Lung (tissue), 12 donors: ENCODE measurements around the gene GSDME. TPM values are rescaled to one million over a fixed set of nuclear protein-coding genes. Genes with fewer than 3 reads are reported as not detected.

Experiments
- ATAC-seq: fragments of 200-7000 bp; cut with Tn5 transposase; one replicate; pipeline ENCODE4 v1.9.1; 2020; ENCODE audit warnings: moderate number of reproducible peaks; ENCODE audit not compliant: insufficient read depth, low FRiP score
- DNase-seq, 3 donors: peaks; one replicate each; pipeline ENCODE4 v3.0.0-alpha.2; 2013 to 2017
- H3K27ac ChIP-seq, 2 donors: one replicate each; pipeline ENCODE4 v1.5.1; 2013; ENCODE audit warnings: mild to moderate bottlenecking in 2 of 2, moderate library complexity in 2 of 2, control low read depth in 1 of 2, inconsistent platforms in 1 of 2, low read depth in 1 of 2, low read length in 1 of 2
- H3K27me3 ChIP-seq, 3 donors: one replicate each; pipeline ENCODE4 v1.5.1; 2013; ENCODE audit warnings: low read length in 2 of 3; ENCODE audit not compliant: control insufficient read depth in 3 of 3, insufficient read depth in 3 of 3
- H3K36me3 ChIP-seq, 4 donors: one replicate each; pipeline ENCODE4 v1.5.1; 2013; ENCODE audit warnings: low read length in 4 of 4, mild to moderate bottlenecking in 1 of 4, moderate library complexity in 1 of 4; ENCODE audit not compliant: control insufficient read depth in 4 of 4, insufficient read depth in 4 of 4
- H3K4me1 ChIP-seq, 5 donors: one replicate each; pipeline ENCODE4 v1.5.1; 2013; ENCODE audit warnings: low read length in 5 of 5, mild to moderate bottlenecking in 2 of 5, moderate library complexity in 1 of 5; ENCODE audit not compliant: control insufficient read depth in 5 of 5, insufficient read depth in 5 of 5
- H3K4me3 ChIP-seq: one replicate; pipeline ENCODE4 v1.5.1; 2013; ENCODE audit warnings: mild to moderate bottlenecking, control low read depth, moderate library complexity
- H3K9ac ChIP-seq, 2 donors: one replicate each; pipeline ENCODE4 v1.5.1; 2013; ENCODE audit warnings: low read length in 2 of 2, control low read depth in 1 of 2; ENCODE audit not compliant: insufficient read depth in 1 of 2
- H3K9me3 ChIP-seq, 4 donors: one replicate each; pipeline ENCODE4 v1.5.1; 2013; ENCODE audit warnings: low read length in 3 of 4, mild to moderate bottlenecking in 1 of 4, moderate library complexity in 1 of 4; ENCODE audit not compliant: control insufficient read depth in 4 of 4, insufficient read depth in 3 of 4
- CTCF ChIP-seq: IDR thresholded peaks from 2 replicates; pipeline ENCODE4 v1.5.1; 2012; ENCODE audit warnings: mild to moderate bottlenecking; ENCODE audit errors: control extremely low read depth, extremely low read depth
- WGBS, 2 donors: extraction: QIAGEN DNeasy Blood & Tissue Kit; methylation state at CpG; one replicate each; pipeline ENCODE4 v1.1.7; 2013; 5-methylcytosine and 5-hydroxymethylcytosine counted together
- polyA plus RNA-seq, 2 donors: library from polyadenylated mRNA; stranded (reverse); fragments of 200-250 nt; gene quantifications; one replicate each; pipeline ENCODE4 v1.2.1, GENCODE V29; 2013
- total RNA-seq, 2 donors: library from RNA; depleted of rRNA in 1 of 2; stranded (reverse); fragments of >200 nt in 1 of 2; gene quantifications; one replicate each; pipeline ENCODE4 v1.2.1, GENCODE V29; 2014 to 2021
- donor health status: control.
- donor health status: control.
- donor health status: Bipolar disorder and iron deficiency.
- donor health status: healthy.
- donor health status: DM: yes; HTN: yes; CAD: no.

Gene GSDME
- total and polyA plus RNA-seq, 4 donors: 3.0 to 16.6 (median 11.4) TPM

- DNase-seq (no peak), ATAC-seq (no peak)
- Histone ChIP-seq H3K27me3 (no peaks in the 10 kb centered on the region), H3K9me3 (peaks cover 0 to 4% (median 0%) of the 10 kb centered on the region in 4 donors), H3K36me3 (peaks cover 0 to 3% (median 0%) of the 10 kb centered on the region in 4 donors), H3K4me1 (peaks cover 0 to 7% (median 0%) of the 10 kb centered on the region in 5 donors), H3K4me3 (no peak overlapping the region), H3K9ac (no peak overlapping the region), H3K27ac (no peak overlapping the region)
- 85 to 92% methylated on average over 14 of the region's 14 CpGs for WGBS, 2 donors
- TF ChIP-seq CTCF: no peak
Observed at GRCh38 chr7:24725554-24726241, 31.6 kb downstream of the GSDME start.

DNA sequence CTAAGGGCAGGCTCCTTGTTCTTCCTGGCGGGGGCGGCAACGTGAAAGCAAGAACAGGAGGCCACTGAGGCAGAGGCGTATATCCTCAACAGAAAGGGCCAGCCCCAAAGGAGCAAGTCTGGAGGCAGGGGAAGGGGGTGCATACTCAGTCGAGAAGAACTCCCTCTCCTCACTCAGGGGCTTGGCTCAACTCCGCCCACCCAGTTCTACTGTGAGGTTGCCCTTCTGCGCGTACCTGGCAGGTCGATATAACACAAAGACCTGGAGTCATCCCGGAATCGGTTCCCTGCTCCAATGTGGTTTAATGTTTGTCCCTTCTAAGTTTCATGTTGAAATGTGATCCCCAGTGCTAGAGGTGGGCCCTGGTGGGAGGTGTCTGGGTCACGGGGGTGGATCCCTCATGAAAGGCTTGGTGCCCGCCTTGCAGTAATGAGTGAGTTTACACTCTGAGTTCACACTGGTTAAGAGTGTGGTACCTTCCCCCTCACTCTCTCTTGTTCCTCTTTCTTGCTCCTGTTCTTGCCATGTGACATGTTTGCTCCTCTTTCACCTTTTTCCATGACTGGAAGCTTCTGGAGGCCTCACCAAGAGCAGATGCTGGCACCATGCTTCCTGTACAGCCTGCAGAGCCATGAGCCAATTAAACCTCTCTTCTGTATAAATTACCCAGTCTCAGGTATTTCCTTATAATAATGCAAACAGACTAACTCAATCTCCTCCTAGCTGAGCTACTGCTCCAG is 32.6 kb downstream of the GSDME start:
- no peak for ATAC-seq

DNA sequence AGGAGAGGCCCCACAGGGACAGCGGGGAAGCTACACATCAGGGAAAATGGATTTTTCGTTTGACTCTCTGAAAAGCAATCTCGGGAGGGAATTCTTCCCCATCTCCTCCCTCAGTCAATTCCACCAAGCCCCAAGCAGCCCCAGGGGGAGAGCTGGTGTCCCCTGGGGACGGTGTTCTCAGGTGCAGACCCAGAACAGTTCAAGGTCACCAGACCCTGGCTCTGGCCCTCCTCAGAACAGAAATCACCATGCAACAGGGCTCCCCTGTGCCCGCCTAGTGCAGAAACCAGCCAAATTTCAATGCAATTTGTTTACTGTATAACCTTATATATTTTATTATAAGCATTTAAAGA is 34.1 kb downstream of the GSDME start:
- Histone ChIP-seq H3K4me3 (no peak overlapping the region), H3K4me1 (no peaks in the 10 kb centered on the region), H3K36me3 (peaks cover 0 to 3% (median under 1%) of the 10 kb centered on the region in 4 donors), H3K27ac (no peak overlapping the region), H3K27me3 (no peaks in the 10 kb centered on the region), H3K9me3 (peaks cover 0 to 4% (median 0%) of the 10 kb centered on the region in 4 donors), H3K9ac (no peak overlapping the region)
- ATAC-seq: no peak
- DNase-seq: no peak
- TF ChIP-seq CTCF: no peak
- 76 to 87% methylated on average over 5 of the region's 5 CpGs for WGBS, 2 donors

More for the DNA sequence above, 32.6 kb downstream of the GSDME start:
- TF ChIP-seq CTCF: no peak
- H3K27ac ChIP-seq: no peak overlapping the region
- H3K27me3 ChIP-seq: no peaks in the 10 kb centered on the region
- H3K4me1 ChIP-seq: peaks cover 0 to 7% (median 0%) of the 10 kb centered on the region in 5 donors
- no peak for DNase-seq
- H3K36me3 ChIP-seq: peaks cover 0 to 3% (median 0%) of the 10 kb centered on the region in 4 donors
- no peak overlapping the region for H3K4me3 ChIP-seq
- peaks cover 0 to 4% (median 0%) of the 10 kb centered on the region in 4 donors for H3K9me3 ChIP-seq
- WGBS, 2 donors: 94 to 95% methylated on average over 12 to 13 of the region's 13 CpGs
- H3K9ac ChIP-seq: no peak overlapping the region
